Measurements from ENCODE around the gene MB. TPM values are rescaled to one million over a fixed set of nuclear protein-coding genes. Genes with fewer than 3 reads are reported as not detected.
"Not testable (repeated sequence)": the region's sequence is repeated elsewhere in the genome, so short reads cannot be mapped to it uniquely, and the experiment has no call there.

The MB gene
- total and polyA plus RNA-seq, 2 donors from 2014 or later, result 0.84 TPM; not detected in 1

GRCh38 chr22:35624547-35624946, 7.4 kb upstream of the MB start:
- no peak for TF ChIP-seq CTCF (IDR thresholded peaks at IDR 0.05; ENCODE audit: borderline replicate concordance, extremely low read depth, insufficient read depth)
- no peak for DNase-seq
- Histone ChIP-seq H3K27me3 (ENCODE audit: control insufficient read depth, insufficient read depth, low read length) (no peaks in the 10 kb centered on the region), H3K36me3 (ENCODE audit: control insufficient read depth in 2 of 3, insufficient read depth in 3 of 3, low read length in 3 of 3) (no peaks in the 10 kb centered on the region), H3K4me3 (ENCODE audit: low read length in 3 of 3) (no peak overlapping the region), H3K9ac (ENCODE audit: low read length in 3 of 3) (no peak overlapping the region), H3K27ac (ENCODE audit: low read depth in 2 of 2, low read length in 2 of 2) (no peak overlapping the region), H3K9me3 (ENCODE audit: control insufficient read depth in 2 of 3, insufficient read depth in 1 of 3, low read length in 3 of 3) (no peaks in the 10 kb centered on the region), H3K4me1 (ENCODE audit: control insufficient read depth in 2 of 3, insufficient read depth in 2 of 3, low read depth in 1 of 3, low read length in 3 of 3) (peaks cover 0 to 4% (median 0%) of the 10 kb centered on the region in 3 donors)
- intact Hi-C loops (cut with DNase I), result loop anchor here (10.0 kb wide), 2 partner anchors 300 to 500 kb away; no protein-coding TSS in a partner anchor
- no peak for FAIRE-seq

DNA sequence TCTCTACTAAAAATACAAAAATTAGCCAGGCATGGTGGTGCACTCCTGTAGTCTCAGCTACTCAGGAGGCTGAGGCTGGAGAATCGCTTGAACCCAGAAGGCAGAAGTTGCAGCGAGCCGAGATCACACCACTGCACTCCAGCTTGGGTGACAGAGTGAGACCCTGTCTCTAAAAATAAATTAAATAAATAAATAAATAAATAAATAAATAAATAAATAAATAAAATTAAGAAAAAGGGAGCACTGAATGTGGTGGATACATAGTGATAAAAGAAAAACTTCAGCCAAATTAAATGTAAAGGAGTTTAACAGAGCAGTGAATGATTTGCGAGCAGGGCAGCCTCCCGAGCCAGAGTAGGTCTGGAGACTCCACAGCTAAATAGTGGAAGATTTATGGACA, 6.8 kb upstream of the MB start:
- not testable (repeated sequence) for H3K27me3 ChIP-seq (ENCODE audit: control insufficient read depth, insufficient read depth, low read length); H3K27ac ChIP-seq (ENCODE audit: low read depth in 2 of 2, low read length in 2 of 2); H3K9me3 ChIP-seq (ENCODE audit: control insufficient read depth in 2 of 3, insufficient read depth in 1 of 3, low read length in 3 of 3); FAIRE-seq; H3K4me1 ChIP-seq (ENCODE audit: control insufficient read depth in 2 of 3, insufficient read depth in 2 of 3, low read depth in 1 of 3, low read length in 3 of 3); H3K9ac ChIP-seq (ENCODE audit: low read length in 3 of 3); H3K36me3 ChIP-seq (ENCODE audit: control insufficient read depth in 2 of 3, insufficient read depth in 3 of 3, low read length in 3 of 3); DNase-seq; H3K4me3 ChIP-seq (ENCODE audit: low read length in 3 of 3)
- intact Hi-C loops (cut with DNase I), result loop anchor here (10.0 kb wide), 2 partner anchors 301 to 501 kb away; no protein-coding TSS in a partner anchor

DNA sequence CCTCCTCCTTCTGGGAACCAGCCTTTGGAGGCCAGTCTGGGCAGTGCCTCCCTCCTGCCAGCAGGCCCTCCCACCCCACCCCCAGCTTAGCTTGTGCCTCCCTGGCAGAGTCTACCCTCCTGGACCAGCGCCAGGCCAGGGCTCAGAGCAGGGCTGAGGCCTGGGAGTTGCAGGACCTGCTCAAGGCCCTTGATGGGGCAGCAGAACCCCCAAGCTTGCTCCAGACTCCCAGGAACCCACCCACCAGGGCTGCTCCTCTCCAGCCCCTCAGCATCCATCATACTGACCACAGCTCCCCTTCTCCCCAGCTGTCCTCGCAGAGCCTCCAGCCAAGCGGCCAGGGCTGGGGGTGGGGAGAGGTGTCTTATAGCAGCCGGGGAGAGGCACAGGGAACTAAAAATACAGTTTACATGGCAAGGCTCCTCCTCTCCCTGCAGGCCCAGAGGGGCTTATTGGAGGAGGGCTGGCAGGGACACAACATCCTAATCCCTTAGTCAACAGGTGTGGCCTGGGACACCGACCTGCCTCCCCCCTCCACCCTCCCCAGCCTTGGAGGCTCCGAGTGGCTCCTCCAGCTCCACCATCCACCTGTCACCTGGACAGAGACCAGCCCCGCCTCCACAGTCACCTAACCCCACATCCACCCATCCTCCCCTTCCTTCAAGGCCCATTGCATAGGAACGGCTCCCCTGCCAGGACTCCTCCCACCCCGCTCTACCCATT, 5.2 kb upstream of the MB start:
- intact Hi-C loops (cut with DNase I), result loop anchor here (10.0 kb wide), 2 partner anchors 302 to 502 kb away; no protein-coding TSS in a partner anchor
- no peak for TF ChIP-seq CTCF (IDR thresholded peaks at IDR 0.05; ENCODE audit: borderline replicate concordance, extremely low read depth, insufficient read depth)
- DNase-seq (peak in 4 of 5 donors; percentile 60 to 72 (median 68)), FAIRE-seq (no peak)
- Histone ChIP-seq H3K9me3 (ENCODE audit: control insufficient read depth in 2 of 3, insufficient read depth in 1 of 3, low read length in 3 of 3) (no peaks in the 10 kb centered on the region), H3K4me3 (ENCODE audit: low read length in 3 of 3) (no peak overlapping the region), H3K27me3 (ENCODE audit: control insufficient read depth, insufficient read depth, low read length) (no peaks in the 10 kb centered on the region), H3K9ac (ENCODE audit: low read length in 3 of 3) (no peak overlapping the region), H3K27ac (ENCODE audit: low read depth in 2 of 2, low read length in 2 of 2) (no peak overlapping the region), H3K36me3 (ENCODE audit: control insufficient read depth in 2 of 3, insufficient read depth in 3 of 3, low read length in 3 of 3) (no peaks in the 10 kb centered on the region), H3K4me1 (ENCODE audit: control insufficient read depth in 2 of 3, insufficient read depth in 2 of 3, low read depth in 1 of 3, low read length in 3 of 3) (peaks cover 0 to 4% (median 0%) of the 10 kb centered on the region in 3 donors)

GRCh38 chr22:35621451-35621850, 4.3 kb upstream of the MB start:
- H3K9ac ChIP-seq (ENCODE audit: low read length in 3 of 3), result no peak overlapping the region
- intact Hi-C loops (cut with DNase I), result loop anchor here (10.0 kb wide), 2 partner anchors 303 to 503 kb away; no protein-coding TSS in a partner anchor
- no peak for DNase-seq
- H3K4me3 ChIP-seq (ENCODE audit: low read length in 3 of 3), result no peak overlapping the region
- no peaks in the 10 kb centered on the region for H3K9me3 ChIP-seq (ENCODE audit: control insufficient read depth in 2 of 3, insufficient read depth in 1 of 3, low read length in 3 of 3)
- no peak for FAIRE-seq
- peaks cover 0 to 4% (median 0%) of the 10 kb centered on the region in 3 donors for H3K4me1 ChIP-seq (ENCODE audit: control insufficient read depth in 2 of 3, insufficient read depth in 2 of 3, low read depth in 1 of 3, low read length in 3 of 3)
- no peaks in the 10 kb centered on the region for H3K27me3 ChIP-seq (ENCODE audit: control insufficient read depth, insufficient read depth, low read length)
- no peak for TF ChIP-seq CTCF (IDR thresholded peaks at IDR 0.05; ENCODE audit: borderline replicate concordance, extremely low read depth, insufficient read depth)
- H3K36me3 ChIP-seq (ENCODE audit: control insufficient read depth in 2 of 3, insufficient read depth in 3 of 3, low read length in 3 of 3), result no peaks in the 10 kb centered on the region
- no peak overlapping the region for H3K27ac ChIP-seq (ENCODE audit: low read depth in 2 of 2, low read length in 2 of 2)
